Hindlimb muscle (tissue), 1 donor: ENCODE data around the gene PXYLP1. TPM values are rescaled to one million over a fixed set of nuclear protein-coding genes. Genes with fewer than 3 reads are reported as not detected.
A peak's percentile ranks its signal among the peaks of the same experiment; 100 is the strongest.

Experiments used
- DNase-seq: peaks from one replicate; pipeline ENCODE4 v3.0.0-alpha.2; 2013
- polyA plus RNA-seq: library from polyadenylated mRNA; unstranded; fragments of 120-200 nt; gene quantifications from one replicate; pipeline ENCODE4 v1.2.1, GENCODE V29; 2013; ENCODE audit not compliant: insufficient read length

Gene PXYLP1
- polyA plus RNA-seq, 1 donor, result 16.7 TPM

GRCh38 chr3:141250828-141251227, 19.2 kb downstream of the PXYLP1 start:
- no peak for DNase-seq

- DNase-seq, result no peak
These were observed 21.7 kb downstream of the PXYLP1 start for GRCh38 chr3:141253326-141253725.

DNA sequence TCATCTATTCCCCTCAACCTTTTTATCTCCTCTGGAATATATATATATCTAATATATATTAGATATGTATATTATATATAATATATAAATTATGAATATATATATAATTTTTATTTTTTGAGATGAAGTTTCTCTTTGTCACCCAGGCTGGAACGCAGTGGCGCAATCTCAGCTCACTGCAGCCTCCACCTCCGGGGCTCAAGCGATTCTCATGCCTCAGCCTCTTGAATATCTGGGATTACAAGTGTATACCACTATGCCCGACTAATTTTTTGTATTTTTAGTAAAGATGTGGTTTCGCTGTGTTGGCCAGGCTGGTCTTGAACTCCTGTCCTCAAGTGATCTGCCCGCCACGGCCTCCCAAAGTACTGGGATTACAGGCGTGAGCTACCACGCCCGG, 22.2 kb downstream of the PXYLP1 start:
- DNase-seq, result no peak

GRCh38 chr3:141255137-141255845, 23.7 kb downstream of the PXYLP1 start:
- no peak for DNase-seq

DNA sequence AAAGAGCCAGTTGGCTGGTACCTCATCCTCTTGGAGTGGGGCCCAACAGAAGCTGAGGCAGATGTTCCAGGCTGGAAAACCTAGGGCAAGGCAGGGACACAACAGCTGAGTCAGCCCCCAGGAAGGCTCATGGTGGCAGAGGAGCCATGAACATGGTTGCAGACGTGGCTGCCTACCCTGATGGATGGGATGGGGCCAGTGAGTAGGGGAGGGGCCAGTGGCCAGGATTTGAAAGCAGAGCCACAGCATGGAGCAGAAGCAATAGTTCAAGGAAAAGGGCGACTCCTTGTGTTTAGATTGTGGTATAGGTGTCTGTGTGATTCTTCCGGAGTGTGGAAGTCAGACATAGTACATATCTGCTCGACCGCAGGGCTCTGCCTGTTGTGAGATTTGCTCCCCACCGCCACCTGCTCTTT, 24.2 kb downstream of the PXYLP1 start:
- DNase-seq, result no peak

DNA sequence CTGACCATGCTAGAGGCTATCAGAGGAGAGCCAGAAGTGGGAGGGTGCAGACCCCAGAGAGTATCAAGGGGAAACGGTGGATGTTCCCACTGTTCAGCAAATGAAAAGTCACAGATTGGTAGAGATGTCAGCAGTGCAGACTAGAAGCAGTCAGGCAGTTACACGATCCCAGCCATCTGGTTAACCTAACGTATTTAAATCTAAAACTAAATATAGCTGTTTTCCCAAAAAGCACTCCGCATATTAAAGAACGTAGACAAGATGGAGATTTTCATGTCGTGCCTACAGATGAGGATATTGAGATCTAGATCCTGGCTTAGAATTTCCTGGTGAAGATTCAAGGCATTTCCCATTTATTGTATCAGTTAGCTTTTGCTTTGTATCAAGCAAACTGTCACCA, 25.2 kb downstream of the PXYLP1 start:
- DNase-seq, result no peak

GRCh38 chr3:141257961-141258360, 26.3 kb downstream of the PXYLP1 start:
- no peak for DNase-seq

DNA sequence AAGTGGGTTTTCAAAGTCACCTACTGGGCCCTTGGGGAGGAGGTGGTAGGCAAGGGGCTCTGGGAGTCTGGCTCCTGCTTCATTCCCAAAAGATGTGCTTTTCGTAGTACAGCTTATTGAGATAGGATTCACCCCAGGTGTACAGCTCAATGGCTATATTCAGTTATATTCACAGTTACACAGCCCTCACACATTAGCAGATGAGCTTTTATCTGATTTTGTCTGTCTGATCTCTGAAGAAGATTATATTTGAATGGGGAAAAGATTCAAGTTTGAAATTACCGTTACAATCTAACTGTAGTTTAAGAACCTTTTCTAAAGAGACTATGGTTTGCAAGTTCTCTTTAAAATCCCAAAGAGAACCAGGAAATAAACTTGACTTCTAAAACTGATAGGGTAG, 27.3 kb downstream of the PXYLP1 start:
- no peak for DNase-seq

DNA sequence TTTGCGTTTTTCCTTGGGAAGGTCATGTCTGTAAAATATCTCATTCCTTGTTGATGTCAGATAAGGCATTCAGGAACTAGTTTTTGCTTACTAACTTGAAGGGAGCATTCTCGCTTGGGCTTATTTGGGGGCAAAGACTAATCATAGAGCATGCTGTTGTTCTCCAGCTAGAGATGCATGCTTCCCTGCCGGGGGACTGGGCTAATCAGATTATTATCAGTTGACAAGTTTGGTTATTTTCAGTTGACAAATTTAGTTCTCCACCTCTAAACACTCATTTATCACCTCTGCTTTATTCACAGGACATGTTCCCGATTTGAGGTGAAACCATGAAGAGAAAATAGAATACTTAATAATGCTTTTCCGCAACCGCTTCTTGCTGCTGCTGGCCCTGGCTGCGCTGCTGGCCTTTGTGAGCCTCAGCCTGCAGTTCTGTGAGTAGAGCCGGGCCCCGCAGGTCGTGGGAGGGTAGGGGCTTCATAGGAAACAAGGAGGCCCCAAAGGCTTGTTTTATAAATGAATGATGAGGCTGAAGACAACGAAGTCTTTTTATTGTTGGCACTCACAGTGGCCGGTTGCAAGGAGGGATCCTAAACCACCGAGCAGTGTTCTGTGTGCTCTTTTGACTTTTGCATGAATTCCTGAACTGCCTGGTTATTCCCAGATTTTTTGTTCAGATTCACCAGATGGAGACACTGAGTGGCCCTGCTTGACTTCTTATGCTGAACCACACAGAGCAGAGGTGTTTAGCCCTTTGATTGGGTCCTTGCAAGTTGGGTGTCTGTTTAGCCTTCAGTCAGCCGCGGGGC, 28.4 kb downstream of the PXYLP1 start:
- DNase-seq, result no peak

DNA sequence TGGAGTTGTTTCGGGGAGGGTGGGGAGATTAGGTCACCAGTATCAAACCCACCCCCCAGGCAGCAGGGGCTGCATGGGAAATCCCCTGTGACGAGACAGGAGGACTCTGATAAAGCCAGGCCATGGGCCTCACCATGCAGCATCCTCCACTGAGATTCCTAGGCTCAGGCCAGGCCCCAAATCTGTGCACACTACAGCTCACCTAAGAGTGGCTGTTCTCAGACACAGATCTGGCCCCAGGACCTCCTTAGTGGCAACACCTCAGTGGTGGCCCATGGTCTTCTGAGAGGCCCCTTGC, 29.0 kb downstream of the PXYLP1 start:
- DNase-seq, result no peak

DNA sequence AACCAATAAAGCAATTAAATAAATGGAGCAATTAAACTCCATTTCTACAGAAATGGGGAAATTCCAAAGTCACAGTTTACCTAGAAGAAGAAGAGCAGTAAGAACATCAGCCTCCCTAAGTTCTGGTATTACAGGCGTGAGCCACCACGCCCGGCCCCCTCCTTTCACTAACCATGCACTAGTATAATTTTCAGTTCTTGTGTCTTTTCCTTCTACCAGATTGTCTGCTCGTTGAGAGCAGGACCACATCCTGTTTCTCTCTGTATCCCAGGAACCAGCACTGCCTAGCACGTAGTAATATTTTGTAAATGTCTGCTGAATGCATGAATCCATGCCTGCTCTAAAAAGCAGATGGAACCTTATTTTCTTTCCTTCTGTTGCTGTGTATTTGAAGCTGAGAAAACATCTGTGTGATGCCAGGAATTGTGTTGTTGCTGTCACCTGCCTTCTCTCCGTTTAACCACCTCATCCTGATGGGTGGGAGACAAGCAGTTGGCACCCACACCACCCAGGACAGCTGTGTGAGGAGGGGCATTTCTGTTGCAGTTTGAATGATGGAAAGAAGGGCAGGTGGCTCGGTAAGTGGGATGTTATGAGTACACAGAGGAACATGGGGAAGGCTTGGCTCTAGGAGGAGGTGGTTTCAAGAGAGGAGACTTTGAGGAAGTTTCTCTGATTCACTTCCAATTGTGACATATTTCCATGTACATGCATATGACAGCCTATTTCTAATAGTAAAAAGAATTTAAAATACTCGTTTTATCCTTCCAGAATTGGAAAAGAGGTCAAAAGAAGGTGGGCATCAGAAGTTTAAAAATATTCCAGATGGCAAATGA, 30.1 kb downstream of the PXYLP1 start:
- no peak for DNase-seq

DNA sequence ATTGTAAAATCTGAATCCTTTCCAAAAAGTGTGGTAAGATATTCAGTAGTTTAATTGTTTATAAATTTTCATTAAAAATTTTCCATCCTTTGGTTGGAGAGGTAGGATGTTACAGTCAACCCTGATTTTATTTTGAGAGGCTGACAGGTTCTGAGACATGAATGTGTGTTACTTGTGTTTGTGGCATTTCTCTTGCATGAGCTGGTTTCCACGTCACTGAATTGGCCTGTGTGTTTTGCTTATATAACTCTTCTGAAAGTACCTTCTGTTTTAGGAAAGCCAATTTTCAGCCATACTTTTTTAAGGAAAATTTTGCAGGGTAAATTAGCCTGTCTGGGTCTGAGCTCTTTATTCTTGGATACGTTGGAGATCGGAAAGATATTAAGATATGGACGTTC, 30.7 kb downstream of the PXYLP1 start:
- DNase-seq, result peak; percentile 37

- DNase-seq, result no peak
These were observed 34.6 kb downstream of the PXYLP1 start for GRCh38 chr3:141266186-141266585.

DNA sequence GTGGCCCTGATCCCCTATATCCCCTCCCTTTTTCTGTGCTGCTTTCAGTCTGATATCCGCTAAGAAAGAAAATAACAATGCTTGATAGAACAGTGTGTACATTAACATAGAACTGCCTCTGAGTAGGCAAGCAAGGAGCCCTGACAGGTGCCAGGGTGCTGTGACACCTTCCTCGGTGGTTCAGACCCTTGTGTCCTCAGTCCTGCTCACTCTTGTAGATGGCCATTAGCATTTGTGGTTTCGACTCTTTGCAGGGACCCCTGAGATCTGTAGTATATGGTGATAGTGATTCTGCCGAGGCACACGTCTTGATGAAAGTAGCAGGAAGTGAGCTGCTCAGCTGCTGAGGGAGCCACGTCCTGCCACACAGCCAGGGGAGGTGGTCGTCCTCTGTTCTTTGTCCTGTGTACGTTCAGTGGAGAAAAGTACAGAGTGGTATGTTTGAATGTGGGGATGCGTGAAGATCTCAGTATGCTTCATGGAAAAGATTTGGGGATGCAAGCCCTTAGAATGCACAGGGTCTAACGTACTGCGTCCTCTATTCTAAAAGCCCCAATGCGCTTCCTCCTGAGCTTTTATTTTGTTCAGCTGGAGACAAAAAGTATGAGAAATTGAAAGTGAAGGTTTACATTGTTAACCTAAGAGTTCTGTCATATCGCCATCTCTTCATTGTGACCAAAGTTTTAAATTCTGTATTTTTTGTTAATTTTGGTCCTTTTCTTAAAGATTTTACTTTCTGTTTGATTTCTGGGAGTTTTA, 35.4 kb downstream of the PXYLP1 start:
- no peak for DNase-seq

GRCh38 chr3:141267629-141268028, 36.0 kb downstream of the PXYLP1 start:
- DNase-seq, result no peak

DNA sequence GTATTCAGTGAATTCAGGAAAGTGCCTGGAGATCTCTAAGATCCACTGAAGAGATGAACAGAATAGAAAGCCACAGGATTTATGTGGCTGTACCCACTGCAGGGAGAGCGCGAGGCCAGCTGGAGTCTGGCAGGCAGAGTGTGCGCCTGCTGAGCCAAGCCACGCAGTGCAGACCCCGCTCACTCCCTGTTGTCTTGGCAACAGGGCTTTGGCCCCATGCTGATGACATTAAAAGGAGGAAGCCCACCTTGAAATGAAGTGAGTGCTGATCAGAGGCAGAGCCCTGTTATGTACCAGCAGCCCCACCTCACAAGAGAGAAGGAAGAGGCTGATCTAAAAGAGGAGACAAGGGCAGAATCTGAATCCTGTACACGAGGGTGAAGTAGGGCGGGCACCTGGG, 36.7 kb downstream of the PXYLP1 start:
- no peak for DNase-seq

- no peak for DNase-seq
These were observed 37.2 kb downstream of the PXYLP1 start for GRCh38 chr3:141268791-141269190.

- no peak for DNase-seq
These were observed 38.3 kb downstream of the PXYLP1 start for GRCh38 chr3:141269961-141270360.

GRCh38 chr3:141271279-141272030, 39.8 kb downstream of the PXYLP1 start:
- no peak for DNase-seq

- DNase-seq, result no peak
These were observed 41.5 kb downstream of the PXYLP1 start for GRCh38 chr3:141272906-141273662.
